B cell (primary cell): ENCODE data around the gene MTHFR.

Source experiments
- CTCF ChIP-seq: fragments of 200-600 bp; IDR thresholded peaks from one replicate; pipeline ENCODE4 v1.8.0; 2022; ENCODE audit warnings: antibody characterized with exemption, mild to moderate bottlenecking
- EZH2 ChIP-seq: IDR thresholded peaks from 2 replicates; pipeline ENCODE4 v1.6.1; 2012; ENCODE audit warnings: borderline replicate concordance, low read depth, mild to moderate bottlenecking, moderate library complexity, low read length; ENCODE audit not compliant: insufficient read depth, poor library complexity, severe bottlenecking

GRCh38 chr1:11807133-11807532, 1.4 kb upstream of the MTHFR start:
- TF ChIP-seq CTCF (no peak), EZH2 (no peak)
